ENCODE data around the gene FAM187B. TPM values are rescaled to one million over a fixed set of nuclear protein-coding genes. Genes with fewer than 3 reads are reported as not detected.

Gene FAM187B
- total RNA-seq, 4 donors from 2014 or later: not detected

DNA sequence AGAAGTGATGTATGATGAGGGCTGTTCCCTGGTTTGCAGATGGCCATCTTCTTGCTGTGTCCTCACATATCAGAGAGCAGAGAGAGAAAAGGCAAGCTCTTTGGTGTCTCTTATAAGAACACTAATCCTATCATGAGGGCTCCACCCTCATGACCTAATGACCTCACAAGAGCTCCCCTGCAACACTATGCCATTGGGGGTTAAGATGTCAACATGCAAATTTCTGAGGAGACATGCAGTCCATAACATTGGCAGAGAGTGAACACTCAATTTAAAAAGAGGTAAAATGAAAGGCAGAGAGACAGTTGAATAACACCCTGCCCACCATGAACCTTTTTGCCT lies 10.9 kb downstream of the FAM187B start:
- TF ChIP-seq, protein P1, sequence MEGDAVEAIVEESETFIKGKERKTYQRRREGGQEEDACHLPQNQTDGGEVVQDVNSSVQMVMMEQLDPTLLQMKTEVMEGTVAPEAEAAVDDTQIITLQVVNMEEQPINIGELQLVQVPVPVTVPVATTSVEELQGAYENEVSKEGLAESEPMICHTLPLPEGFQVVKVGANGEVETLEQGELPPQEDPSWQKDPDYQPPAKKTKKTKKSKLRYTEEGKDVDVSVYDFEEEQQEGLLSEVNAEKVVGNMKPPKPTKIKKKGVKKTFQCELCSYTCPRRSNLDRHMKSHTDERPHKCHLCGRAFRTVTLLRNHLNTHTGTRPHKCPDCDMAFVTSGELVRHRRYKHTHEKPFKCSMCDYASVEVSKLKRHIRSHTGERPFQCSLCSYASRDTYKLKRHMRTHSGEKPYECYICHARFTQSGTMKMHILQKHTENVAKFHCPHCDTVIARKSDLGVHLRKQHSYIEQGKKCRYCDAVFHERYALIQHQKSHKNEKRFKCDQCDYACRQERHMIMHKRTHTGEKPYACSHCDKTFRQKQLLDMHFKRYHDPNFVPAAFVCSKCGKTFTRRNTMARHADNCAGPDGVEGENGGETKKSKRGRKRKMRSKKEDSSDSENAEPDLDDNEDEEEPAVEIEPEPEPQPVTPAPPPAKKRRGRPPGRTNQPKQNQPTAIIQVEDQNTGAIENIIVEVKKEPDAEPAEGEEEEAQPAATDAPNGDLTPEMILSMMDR (IDR thresholded peaks at IDR 0.05; ENCODE audit: low read depth): no peak

DNA sequence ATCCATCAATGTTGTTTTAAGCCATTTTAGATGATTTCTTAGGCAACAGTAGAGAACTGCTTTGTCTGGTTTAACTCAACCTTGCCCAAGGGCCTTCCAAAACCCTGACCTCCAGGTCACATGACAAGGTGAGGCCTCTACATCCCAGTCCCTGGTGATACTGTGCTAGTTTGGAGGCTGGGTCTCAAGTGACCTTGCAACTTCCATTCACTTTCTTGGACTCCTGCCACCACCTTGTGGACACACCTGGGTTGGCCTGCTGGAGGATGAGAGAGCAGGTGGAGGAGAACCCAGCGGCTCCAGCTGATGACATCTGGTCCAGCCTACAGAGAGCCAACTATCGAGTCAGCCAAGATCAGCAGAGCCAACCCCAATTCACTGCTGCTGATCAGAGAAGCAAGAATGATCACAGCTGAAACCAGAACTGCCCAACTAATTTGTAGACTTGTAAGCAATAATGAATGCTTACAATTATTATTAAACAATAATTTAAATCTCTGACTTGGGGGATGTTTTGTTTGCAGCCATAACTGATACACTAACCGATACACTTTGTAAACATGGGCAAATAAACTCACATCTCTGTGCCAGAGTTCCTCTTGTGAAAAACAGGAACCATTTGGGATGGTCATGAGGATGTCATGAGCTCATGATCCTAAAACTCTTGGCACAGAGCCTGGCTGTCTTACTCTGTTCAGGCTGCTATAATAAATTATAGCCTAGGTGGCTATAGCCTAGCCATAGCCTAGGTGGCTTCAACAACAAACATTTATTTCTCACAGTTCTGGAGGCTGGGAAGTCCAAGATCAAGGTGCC lies 11.5 kb downstream of the FAM187B start:
- TF ChIP-seq, protein P1 (IDR thresholded peaks at IDR 0.05; ENCODE audit: low read depth): no peak

DNA sequence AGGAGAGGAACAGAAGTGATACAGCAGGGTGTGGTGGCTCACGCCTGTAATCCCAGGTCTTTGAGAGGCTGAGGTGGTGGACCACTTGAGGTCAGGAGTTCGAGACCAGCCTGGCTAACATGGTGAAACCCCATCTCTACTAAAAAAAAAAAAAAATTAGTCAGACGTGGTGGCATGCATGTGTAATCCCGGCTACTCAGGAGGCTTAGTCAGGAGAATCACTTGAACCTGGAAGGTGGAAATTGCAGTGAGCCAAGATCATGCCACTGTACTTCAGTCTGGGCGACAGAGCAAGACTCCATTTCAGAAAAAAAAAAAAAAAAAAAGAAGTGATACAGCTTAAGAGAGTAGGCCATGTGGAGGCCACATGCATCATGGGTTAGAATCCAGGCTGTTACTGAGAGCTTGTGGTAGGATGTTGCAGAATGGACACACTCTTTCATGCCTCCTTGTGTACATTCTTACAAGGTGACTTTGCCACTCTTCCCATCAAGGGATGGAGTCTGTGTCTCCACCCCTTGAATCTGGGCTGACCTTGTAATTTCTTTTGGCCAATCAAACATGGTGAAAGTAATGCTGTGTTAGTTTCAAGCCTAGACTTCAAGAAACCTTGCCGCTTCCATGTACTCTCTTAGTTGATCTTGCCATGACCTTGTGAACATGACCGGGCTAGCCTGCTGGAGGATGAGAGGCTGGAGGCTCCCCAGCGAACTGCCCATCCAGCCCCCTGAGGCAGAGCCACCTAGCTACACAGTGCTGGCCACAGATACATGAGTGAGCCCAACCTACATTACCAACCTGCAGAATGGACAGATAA lies 12.3 kb downstream of the FAM187B start:
- TF ChIP-seq, protein P1 (IDR thresholded peaks at IDR 0.05; ENCODE audit: low read depth): no peak

DNA sequence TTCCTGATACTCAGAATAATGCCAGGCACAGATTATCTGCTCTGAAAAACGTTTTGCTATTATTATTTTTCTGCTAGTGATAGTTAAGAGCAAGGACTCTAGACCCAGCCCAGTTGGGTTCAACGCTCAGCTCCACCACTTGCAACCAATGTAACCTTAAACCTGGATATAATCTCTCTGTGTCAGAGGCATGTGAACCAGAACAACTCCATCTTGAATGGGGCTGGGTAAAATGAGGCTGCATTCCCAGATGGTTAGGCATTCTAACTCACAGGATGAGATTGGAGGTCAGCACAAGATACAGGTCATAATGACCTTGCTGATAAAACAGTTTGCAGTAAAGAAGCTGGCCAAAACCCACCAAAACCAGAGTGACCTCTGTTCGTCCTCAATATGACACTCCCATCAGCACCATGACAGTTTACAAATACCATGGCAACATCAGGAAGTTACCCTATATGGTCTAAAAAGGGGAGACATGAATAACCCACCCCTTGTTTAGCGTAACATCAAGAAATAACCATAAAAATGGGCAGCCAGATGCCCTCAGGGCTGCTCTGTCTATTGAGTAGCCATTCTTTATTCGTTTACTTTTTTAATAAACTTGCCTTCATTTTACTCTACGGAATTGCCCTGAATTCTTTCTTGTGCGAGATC lies 13.6 kb downstream of the FAM187B start:
- TF ChIP-seq, protein P1 (IDR thresholded peaks at IDR 0.05; ENCODE audit: low read depth): no peak

GRCh38 chr19:35213663-35214632 lies 14.6 kb downstream of the FAM187B start:
- TF ChIP-seq, protein P1 (IDR thresholded peaks at IDR 0.05; ENCODE audit: low read depth): no peak

- TF ChIP-seq, protein P1 (IDR thresholded peaks at IDR 0.05; ENCODE audit: low read depth): no peak
Measured at GRCh38 chr19:35212241-35212640, 16.3 kb downstream of the FAM187B start.

All from subcutaneous adipose tissue (tissue), 4 donors.